ENCODE data around the gene PHF21A. TPM values are rescaled to one million over a fixed set of nuclear protein-coding genes. Genes with fewer than 3 reads are reported as not detected.

PHF21A gene
- total and polyA plus RNA-seq, 2 experiments from 2014 or later: 42.1 to 55.6 TPM

DNA sequence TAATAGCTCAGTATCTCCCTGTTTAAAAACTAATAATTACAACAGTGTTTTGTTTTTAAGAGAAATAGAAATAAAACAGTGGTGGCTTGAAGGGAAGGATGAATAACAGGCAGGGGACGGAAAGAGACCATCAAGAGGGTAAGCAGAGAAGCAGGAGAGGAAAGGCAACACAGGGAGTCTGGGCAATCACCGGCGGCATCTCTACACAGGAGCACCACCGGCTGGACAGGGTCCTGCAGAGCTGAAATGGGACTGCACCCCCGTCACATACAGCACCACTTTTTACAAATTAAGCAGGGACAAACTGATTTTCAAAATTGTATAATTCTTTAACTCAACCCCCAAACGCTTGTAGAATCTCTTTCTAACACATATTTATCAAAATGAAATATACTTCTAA lies 18.4 kb downstream of the PHF21A start:
- no peak for TF ChIP-seq CTCF (IDR thresholded peaks at IDR 0.05; ENCODE audit: low read depth, low read length)
- Histone ChIP-seq H3K9me3 (ENCODE audit: low read depth) (no peaks in the 10 kb centered on the region), H3K27me3 (no peaks in the 10 kb centered on the region), H3K4me3 (no peak overlapping the region), H3K36me3 (no peaks in the 10 kb centered on the region), H3K4me1 (ENCODE audit: low read depth) (peaks cover 59% of the 10 kb centered on the region), H3K27ac (no peak overlapping the region)
- peak in 1 of 2 donors; percentile 34 for DNase-seq (ENCODE audit: low read depth in 1 of 2, low spot score in 1 of 2)

GRCh38 chr11:46100670-46101069 lies 20.6 kb downstream of the PHF21A start:
- Histone ChIP-seq H3K27ac (peak overlapping the region; percentile 49), H3K4me1 (ENCODE audit: low read depth) (peaks cover 38% of the 10 kb centered on the region), H3K27me3 (no peaks in the 10 kb centered on the region), H3K4me3 (no peak overlapping the region), H3K9me3 (ENCODE audit: low read depth) (no peaks in the 10 kb centered on the region), H3K36me3 (no peaks in the 10 kb centered on the region)
- DNase-seq (ENCODE audit: low read depth in 1 of 2, low spot score in 1 of 2): no peak
- no peak for TF ChIP-seq CTCF (IDR thresholded peaks at IDR 0.05; ENCODE audit: low read depth, low read length)

DNA sequence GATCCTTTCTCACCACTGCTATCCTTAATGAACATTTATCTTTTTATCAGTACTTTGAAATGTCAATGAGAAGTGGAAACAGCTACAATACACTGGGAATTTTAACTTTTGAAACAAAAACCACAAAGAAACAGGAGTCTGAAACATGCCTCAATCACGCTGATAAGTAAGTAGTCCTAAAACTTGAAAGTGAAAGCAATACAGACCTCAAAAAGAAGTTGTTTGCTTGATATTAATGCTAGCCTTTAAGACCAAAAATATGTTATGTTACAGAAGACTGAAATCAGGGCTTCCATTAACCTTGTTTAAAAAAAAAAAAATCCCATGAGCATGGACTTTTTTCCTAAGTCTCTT lies 21.3 kb downstream of the PHF21A start:
- H3K9me3 ChIP-seq (ENCODE audit: low read depth): no peaks in the 10 kb centered on the region
- H3K4me1 ChIP-seq (ENCODE audit: low read depth): peaks cover 32% of the 10 kb centered on the region
- no peaks in the 10 kb centered on the region for H3K36me3 ChIP-seq
- H3K27me3 ChIP-seq: no peaks in the 10 kb centered on the region
- peak in 1 of 2 donors; percentile 44 for DNase-seq (ENCODE audit: low read depth in 1 of 2, low spot score in 1 of 2)
- H3K4me3 ChIP-seq: no peak overlapping the region
- no peak for TF ChIP-seq CTCF (IDR thresholded peaks at IDR 0.05; ENCODE audit: low read depth, low read length)
- no peak overlapping the region for H3K27ac ChIP-seq

DNA sequence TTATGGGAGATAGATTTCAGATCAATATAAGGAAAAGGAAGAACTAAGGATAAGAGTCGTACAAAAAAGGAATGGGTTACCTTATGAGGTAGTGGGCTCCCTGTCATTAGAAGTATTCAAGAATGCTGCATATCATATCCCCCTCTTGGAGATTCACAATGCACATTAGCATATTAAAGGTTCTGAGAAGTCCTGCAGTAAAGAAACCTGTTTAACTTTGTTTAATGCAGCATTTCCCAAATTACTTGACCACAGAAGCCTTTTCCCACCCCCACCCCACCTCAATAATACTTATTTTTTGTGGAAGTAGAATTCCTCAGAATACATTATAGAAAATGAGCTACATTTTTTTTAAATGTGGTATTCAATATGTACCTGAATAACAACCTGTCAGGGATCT lies 30.9 kb downstream of the PHF21A start:
- DNase-seq (ENCODE audit: low read depth in 1 of 2, low spot score in 1 of 2): no peak
- Histone ChIP-seq H3K27me3 (no peaks in the 10 kb centered on the region), H3K4me3 (no peak overlapping the region), H3K9me3 (ENCODE audit: low read depth) (no peaks in the 10 kb centered on the region), H3K4me1 (ENCODE audit: low read depth) (no peaks in the 10 kb centered on the region), H3K36me3 (peaks cover 11% of the 10 kb centered on the region), H3K27ac (no peak overlapping the region)
- no peak for TF ChIP-seq CTCF (IDR thresholded peaks at IDR 0.05; ENCODE audit: low read depth, low read length)

DNA sequence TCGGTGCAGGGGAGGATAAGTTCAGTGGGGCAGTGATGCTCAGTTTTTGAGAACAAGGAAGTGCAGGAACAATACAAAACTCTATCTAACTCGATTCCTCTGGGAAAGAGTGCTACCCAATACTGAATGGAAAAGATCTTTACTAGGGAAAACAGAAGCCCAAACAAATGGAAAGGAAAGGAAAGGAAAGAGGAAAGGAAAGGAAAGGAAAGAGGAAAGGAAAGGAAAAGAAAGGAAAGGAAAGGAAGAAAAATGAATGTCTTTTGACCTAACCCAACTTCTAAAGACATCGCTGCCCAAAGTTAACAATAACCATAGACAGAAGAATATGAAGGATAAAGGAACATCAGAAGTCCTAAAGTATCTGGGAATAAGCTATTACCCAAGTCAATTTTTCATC lies 41.6 kb downstream of the PHF21A start:
- Histone ChIP-seq H3K9me3 (ENCODE audit: low read depth) (no peaks in the 10 kb centered on the region), H3K27me3 (no peaks in the 10 kb centered on the region), H3K36me3 (peaks cover 21% of the 10 kb centered on the region), H3K4me3 (no peak overlapping the region), H3K4me1 (ENCODE audit: low read depth) (peaks cover 23% of the 10 kb centered on the region), H3K27ac (no peak overlapping the region)
- TF ChIP-seq CTCF (IDR thresholded peaks at IDR 0.05; ENCODE audit: low read depth, low read length): no peak
- DNase-seq (ENCODE audit: low read depth in 1 of 2, low spot score in 1 of 2): no peak

DNA sequence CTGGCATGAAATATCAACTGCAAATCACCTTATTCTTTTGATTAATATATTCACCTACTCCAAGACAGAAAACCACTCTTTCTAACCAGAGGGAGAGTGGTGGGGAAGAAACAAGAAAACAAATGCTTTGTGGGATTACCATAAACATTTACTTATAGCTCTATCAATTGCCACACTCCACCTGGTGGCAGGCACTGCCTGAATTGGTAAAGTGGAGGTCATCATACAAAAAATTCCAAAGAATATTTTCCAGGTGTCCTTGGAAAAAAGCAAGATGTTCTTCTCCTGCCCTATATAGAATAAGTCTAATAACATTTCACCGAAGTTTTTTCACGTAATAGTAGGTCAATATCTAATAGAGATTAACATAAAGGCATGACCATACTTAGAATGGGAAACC lies 45.3 kb downstream of the PHF21A start:
- Histone ChIP-seq H3K9me3 (ENCODE audit: low read depth) (no peaks in the 10 kb centered on the region), H3K27ac (peak overlapping the region; percentile 82), H3K4me3 (no peak overlapping the region), H3K4me1 (ENCODE audit: low read depth) (peaks cover 35% of the 10 kb centered on the region), H3K27me3 (no peaks in the 10 kb centered on the region), H3K36me3 (no peaks in the 10 kb centered on the region)
- no peak for DNase-seq (ENCODE audit: low read depth in 1 of 2, low spot score in 1 of 2)
- peak; percentile 16 for TF ChIP-seq CTCF (IDR thresholded peaks at IDR 0.05; ENCODE audit: low read depth, low read length)

Measured in cardiac muscle cell (in vitro differentiated cells and primary cell).